NCI-H128 (cell line): ENCODE measurements around the gene FOXO3.

Experiments
- DNase-seq: peaks from one replicate; lab custom pipeline; 2025; ENCODE audit not compliant: unreplicated experiment; lab: John Stamatoyannopoulos, UW

FOXO3 gene

GRCh38 chr6:108625581-108625980 lies 64.9 kb downstream of the FOXO3 start:
- no peak for DNase-seq

GRCh38 chr6:108626777-108627176 lies 66.1 kb downstream of the FOXO3 start:
- DNase-seq, result no peak

- no peak for DNase-seq
Observed at GRCh38 chr6:108627692-108628550, 67.2 kb downstream of the FOXO3 start.

GRCh38 chr6:108630050-108630714 lies 69.5 kb downstream of the FOXO3 start:
- no peak for DNase-seq

- no peak for DNase-seq
Observed at GRCh38 chr6:108632441-108632840, 71.7 kb downstream of the FOXO3 start.

- no peak for DNase-seq
Observed at GRCh38 chr6:108633436-108633835, 72.7 kb downstream of the FOXO3 start.

GRCh38 chr6:108635505-108636226 lies 74.9 kb downstream of the FOXO3 start:
- no peak for DNase-seq

- DNase-seq, result no peak
Observed at GRCh38 chr6:108637963-108638362, 77.2 kb downstream of the FOXO3 start.

GRCh38 chr6:108638993-108639392 lies 78.3 kb downstream of the FOXO3 start:
- DNase-seq, result no peak

- no peak for DNase-seq
Observed at GRCh38 chr6:108640104-108640503, 79.4 kb downstream of the FOXO3 start.

GRCh38 chr6:108643184-108643583 lies 82.5 kb downstream of the FOXO3 start:
- no peak for DNase-seq

GRCh38 chr6:108644252-108644651 lies 83.5 kb downstream of the FOXO3 start:
- DNase-seq, result no peak

- DNase-seq, result no peak
Observed at GRCh38 chr6:108648191-108648590, 87.5 kb downstream of the FOXO3 start.

- no peak for DNase-seq
Observed at GRCh38 chr6:108650325-108650724, 89.6 kb downstream of the FOXO3 start.

GRCh38 chr6:108650781-108651180 lies 90.1 kb downstream of the FOXO3 start:
- no peak for DNase-seq

GRCh38 chr6:108651340-108652227 lies 90.9 kb downstream of the FOXO3 start:
- DNase-seq, result no peak

- DNase-seq, result no peak
Observed at GRCh38 chr6:108652375-108652774, 91.7 kb downstream of the FOXO3 start.

GRCh38 chr6:108653949-108654348 lies 93.2 kb downstream of the FOXO3 start:
- no peak for DNase-seq

GRCh38 chr6:108654465-108655106 lies 93.9 kb downstream of the FOXO3 start:
- DNase-seq, result no peak
